Skeletal muscle satellite cell (primary cell): ENCODE measurements around the gene ADH7.
"Not testable (repeated sequence)": the region's sequence is repeated elsewhere in the genome, so short reads cannot be mapped to it uniquely, and the experiment has no call there.

Source experiments
- H3K27me3 ChIP-seq: 2 replicates; pipeline ENCODE4 v1.7.0; 2013; ENCODE audit warnings: low read length; ENCODE audit not compliant: control insufficient read depth, insufficient read depth
- H3K36me3 ChIP-seq: 2 replicates; pipeline ENCODE4 v1.7.0; 2013; ENCODE audit warnings: mild to moderate bottlenecking, control low read depth, low read length; ENCODE audit not compliant: insufficient read depth
- H3K4me1 ChIP-seq: 2 replicates; pipeline ENCODE4 v1.7.0; 2013; ENCODE audit warnings: low read length; ENCODE audit not compliant: control insufficient read depth, insufficient read depth
- H3K4me2 ChIP-seq: 2 replicates; pipeline ENCODE4 v1.7.0; 2013; ENCODE audit warnings: mild to moderate bottlenecking, low read length
- H3K4me3 ChIP-seq: 2 replicates; pipeline ENCODE4 v1.7.0; 2013; ENCODE audit warnings: low read length
- H3K9ac ChIP-seq: 2 replicates; pipeline ENCODE4 v1.7.0; 2013; ENCODE audit warnings: mild to moderate bottlenecking, low read depth, low read length, moderate library complexity
- H3K9me3 ChIP-seq: replicated peaks from 2 replicates; pipeline ENCODE4 v1.7.0; 2013; ENCODE audit warnings: mild to moderate bottlenecking, control low read depth, low read length

Gene ADH7

DNA sequence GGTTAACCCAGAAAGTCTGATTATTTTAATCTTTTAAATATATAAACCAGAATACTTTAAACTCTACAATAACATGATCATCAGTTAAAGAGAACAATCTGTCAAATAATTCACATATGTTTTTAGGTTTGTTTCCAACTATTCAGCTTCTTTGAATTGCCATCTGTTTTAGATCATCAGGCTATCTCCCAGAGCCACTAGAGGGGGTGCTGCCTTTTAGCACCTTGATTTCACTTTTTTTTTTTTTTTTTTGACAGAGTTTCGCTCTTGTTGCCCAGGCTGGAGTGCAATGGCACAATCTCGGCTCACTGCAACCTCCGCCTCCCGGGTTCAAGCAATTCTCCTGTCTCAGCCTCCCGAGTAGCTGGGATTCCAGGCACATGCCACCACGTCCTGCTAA, 57.8 kb downstream of the ADH7 start:
- not testable (repeated sequence) for H3K9me3 ChIP-seq, H3K4me3 ChIP-seq, H3K4me1 ChIP-seq, H3K27me3 ChIP-seq, H3K9ac ChIP-seq, H3K36me3 ChIP-seq, H3K4me2 ChIP-seq

- not testable (repeated sequence) for H3K27me3 ChIP-seq, H3K4me2 ChIP-seq, H3K36me3 ChIP-seq, H3K9ac ChIP-seq, H3K4me1 ChIP-seq, H3K4me3 ChIP-seq, H3K9me3 ChIP-seq
Measured at GRCh38 chr4:99372464-99372863, 62.7 kb downstream of the ADH7 start.

GRCh38 chr4:99367817-99368216, 67.3 kb downstream of the ADH7 start:
- H3K4me2 ChIP-seq, H3K9ac ChIP-seq, H3K4me3 ChIP-seq, H3K36me3 ChIP-seq, H3K27me3 ChIP-seq, H3K9me3 ChIP-seq, H3K4me1 ChIP-seq: not testable (repeated sequence)

DNA sequence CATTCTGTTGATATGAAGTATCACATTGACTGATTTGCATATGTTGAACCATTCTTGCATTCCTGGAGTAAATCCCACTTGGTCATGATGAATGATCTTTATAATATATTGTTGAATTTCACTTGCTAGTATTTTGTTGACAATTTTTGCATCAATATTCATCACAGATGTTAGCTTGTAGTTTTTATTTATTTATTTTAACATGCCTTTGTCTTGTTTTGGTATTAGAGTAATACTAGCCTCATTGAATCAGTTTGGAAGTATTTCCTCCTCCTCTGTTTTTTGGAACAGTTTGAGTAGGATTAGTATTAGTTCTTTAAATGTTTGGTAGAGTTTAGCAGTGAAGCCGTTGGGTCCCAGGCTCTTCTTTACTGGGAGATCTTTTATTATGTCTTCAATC, 68.7 kb downstream of the ADH7 start:
- Histone ChIP-seq H3K9me3 (no peaks in the 10 kb centered on the region), H3K27me3 (no peaks in the 10 kb centered on the region), H3K36me3 (no peaks in the 10 kb centered on the region), H3K4me3 (no peak overlapping the region), H3K9ac (no peak overlapping the region), H3K4me2 (no peak overlapping the region), H3K4me1 (no peaks in the 10 kb centered on the region)

DNA sequence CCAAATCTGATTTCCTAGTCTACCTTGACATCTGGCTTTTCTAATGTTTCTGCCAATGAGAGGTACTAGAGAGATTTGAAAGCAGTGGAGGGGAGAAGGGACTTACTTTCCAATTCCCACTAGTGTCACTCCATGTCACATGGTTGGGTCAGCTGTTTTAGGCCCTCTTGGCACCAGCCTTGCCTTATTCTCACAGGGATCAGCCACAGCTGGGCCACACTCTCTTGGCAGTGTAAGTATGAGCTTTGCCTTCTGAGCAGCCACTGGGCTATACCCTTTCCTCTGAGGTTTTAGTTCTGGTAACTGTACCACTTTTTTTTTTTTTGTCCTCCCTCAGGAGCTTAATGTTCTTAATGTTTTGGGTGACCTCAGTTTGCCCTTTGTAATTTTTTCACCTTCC, 72.4 kb downstream of the ADH7 start:
- Histone ChIP-seq H3K9ac (no peak overlapping the region), H3K4me2 (no peak overlapping the region), H3K36me3 (no peaks in the 10 kb centered on the region), H3K9me3 (no peaks in the 10 kb centered on the region), H3K27me3 (no peaks in the 10 kb centered on the region), H3K4me1 (no peaks in the 10 kb centered on the region), H3K4me3 (no peak overlapping the region)
